ENCODE measurements around the gene RNF133.

DNA sequence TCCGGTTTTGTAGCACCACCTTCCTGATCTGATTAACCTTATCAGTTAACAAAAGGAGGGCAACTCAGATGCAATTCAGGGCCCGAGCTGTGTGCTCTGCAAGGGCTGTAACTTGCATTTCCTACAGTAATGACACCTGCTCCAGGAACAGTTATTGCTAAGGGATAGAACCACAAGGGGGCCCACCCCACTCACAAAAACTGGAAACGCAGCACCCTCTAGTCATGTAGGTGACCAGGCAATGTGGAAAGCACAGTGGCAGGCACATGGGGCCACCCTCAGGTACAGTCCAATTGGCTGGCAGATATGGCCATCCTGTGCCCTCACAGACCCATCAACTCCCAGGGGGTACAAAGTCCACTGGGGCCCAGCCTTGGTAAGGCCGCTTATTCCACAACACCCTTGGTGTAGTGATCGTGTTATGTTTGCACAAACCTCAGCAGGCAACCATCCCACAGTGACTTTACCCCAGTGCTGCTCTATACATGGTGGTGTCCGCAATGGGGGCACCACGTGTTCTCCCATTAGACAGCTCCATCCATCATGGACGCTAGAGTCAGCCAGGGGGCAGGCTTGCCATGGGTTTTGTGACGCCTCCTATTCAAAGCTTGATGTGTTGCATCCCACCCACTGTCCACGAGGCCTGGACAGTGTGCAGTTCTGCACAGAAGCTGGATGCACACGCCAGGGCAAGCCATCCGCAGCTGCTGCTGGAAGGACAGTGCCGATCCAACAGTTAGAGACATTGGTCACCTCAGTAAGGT is 9.4 kb downstream of the RNF133 start:
- TF ChIP-seq, protein P1, sequence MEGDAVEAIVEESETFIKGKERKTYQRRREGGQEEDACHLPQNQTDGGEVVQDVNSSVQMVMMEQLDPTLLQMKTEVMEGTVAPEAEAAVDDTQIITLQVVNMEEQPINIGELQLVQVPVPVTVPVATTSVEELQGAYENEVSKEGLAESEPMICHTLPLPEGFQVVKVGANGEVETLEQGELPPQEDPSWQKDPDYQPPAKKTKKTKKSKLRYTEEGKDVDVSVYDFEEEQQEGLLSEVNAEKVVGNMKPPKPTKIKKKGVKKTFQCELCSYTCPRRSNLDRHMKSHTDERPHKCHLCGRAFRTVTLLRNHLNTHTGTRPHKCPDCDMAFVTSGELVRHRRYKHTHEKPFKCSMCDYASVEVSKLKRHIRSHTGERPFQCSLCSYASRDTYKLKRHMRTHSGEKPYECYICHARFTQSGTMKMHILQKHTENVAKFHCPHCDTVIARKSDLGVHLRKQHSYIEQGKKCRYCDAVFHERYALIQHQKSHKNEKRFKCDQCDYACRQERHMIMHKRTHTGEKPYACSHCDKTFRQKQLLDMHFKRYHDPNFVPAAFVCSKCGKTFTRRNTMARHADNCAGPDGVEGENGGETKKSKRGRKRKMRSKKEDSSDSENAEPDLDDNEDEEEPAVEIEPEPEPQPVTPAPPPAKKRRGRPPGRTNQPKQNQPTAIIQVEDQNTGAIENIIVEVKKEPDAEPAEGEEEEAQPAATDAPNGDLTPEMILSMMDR (conservative IDR thresholded peaks at IDR 0.05; ENCODE audit: low read depth, low read length), result no peak
- TF ChIP-seq EZH2phosphoT487 (IDR thresholded peaks at IDR 0.05; ENCODE audit: borderline replicate concordance, low read length) (no peak), EZH2 (IDR thresholded peaks at IDR 0.05; ENCODE audit: low read length, unreplicated experiment) (no peak)

Data from PC-3 (cell line).